GM19324 (cell line): ENCODE results near the gene OR2A7.
"Not testable (repeated sequence)": the region's sequence is repeated elsewhere in the genome, so short reads cannot be mapped to it uniquely, and the experiment has no call there.

Experiments used
- ATAC-seq: cut with Tn5 transposase; IDR thresholded peaks from one replicate; pipeline ENCODE4 v1.9.1; 2021; ENCODE audit warnings: mild to moderate bottlenecking, moderate library complexity; ENCODE audit not compliant: unreplicated experiment, low FRiP score

OR2A7 gene, protein sequence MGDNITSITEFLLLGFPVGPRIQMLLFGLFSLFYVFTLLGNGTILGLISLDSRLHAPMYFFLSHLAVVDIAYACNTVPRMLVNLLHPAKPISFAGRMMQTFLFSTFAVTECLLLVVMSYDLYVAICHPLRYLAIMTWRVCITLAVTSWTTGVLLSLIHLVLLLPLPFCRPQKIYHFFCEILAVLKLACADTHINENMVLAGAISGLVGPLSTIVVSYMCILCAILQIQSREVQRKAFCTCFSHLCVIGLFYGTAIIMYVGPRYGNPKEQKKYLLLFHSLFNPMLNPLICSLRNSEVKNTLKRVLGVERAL

DNA sequence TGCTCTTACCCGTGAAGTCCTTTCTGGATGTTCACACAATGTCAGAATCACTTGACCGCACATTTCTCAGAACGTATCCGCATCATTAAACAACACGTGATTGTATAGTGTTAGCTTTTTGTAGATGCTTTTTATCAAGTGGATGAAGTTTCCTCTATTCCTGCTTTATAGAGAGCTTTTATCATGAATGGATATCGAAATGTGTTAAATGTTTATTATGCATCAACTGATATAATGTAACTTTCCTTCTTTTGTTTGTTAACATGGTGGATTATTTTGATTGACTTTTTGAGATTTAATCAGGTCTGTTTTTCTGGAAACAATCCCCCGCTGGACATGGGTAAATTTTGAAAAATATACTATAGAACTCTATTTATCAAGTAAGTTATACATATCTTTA is at the start of gene OR2A7:
Gene OR2A7 (minus strand): TSS at position 101 of the 400 bp plus-strand sequence. CDS start 5,164 bp downstream, outside the sequence.
- ATAC-seq: not testable (repeated sequence)

DNA sequence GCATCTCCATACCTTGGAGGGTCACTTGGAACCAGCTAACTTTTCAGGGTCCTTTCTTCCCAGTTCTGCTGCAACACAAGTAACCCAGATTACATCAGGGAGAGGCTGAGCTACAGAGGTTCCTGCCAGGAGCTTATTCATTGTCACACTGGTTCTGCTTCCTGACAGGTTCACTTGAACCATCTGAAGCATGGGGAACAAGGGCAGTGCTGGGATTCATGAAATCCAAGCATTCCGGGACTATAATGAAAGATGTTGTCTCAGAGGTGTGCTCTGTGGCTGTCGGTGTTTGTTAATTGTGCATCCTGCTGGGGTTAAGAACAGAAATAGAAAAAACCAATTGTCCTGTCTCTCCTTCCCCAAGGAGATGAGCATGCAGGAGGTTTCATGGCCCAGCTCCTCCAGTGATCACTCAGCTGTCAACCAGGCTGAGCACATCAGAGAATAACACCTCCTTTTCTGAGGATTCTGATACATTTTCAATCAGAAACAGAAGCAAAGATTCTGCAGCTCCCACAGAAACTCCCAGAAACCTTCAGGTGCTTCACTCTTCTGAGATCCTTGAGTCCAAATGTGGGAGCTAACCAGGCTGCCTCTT is 47.4 kb upstream of the OR2A7 start, which contains the start of gene OR2A1:
Gene OR2A1 (plus strand): TSS at position 548 of the 598 bp plus-strand sequence. CDS start 5,706 bp downstream, outside the sequence.
- ATAC-seq: not testable (repeated sequence)

GRCh38 chr7:144311218-144311617 is 46.6 kb upstream of the OR2A7 start:
- not testable (repeated sequence) for ATAC-seq

DNA sequence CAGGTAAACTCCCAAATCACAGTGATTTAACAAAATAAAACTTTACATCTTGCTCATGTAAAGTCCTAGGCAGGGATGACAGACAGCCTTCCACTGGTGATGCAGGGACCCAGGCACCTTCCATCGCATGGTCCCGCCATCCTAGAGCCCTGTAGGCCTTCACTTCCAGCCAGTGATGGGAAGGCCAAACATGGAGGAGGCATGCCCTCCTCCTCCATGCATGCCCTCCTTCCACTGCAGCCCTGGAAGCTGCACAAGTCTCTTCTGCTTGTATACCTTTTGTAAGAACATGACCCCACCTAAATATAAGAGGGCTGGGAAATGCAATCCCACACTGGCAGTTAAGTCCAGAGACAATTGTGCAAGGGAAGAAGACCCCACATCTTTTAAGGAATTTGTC is 45.1 kb upstream of the OR2A7 start:
- not testable (repeated sequence) for ATAC-seq

- not testable (repeated sequence) for ATAC-seq
Observed at GRCh38 chr7:144305156-144305555, 40.6 kb upstream of the OR2A7 start.

DNA sequence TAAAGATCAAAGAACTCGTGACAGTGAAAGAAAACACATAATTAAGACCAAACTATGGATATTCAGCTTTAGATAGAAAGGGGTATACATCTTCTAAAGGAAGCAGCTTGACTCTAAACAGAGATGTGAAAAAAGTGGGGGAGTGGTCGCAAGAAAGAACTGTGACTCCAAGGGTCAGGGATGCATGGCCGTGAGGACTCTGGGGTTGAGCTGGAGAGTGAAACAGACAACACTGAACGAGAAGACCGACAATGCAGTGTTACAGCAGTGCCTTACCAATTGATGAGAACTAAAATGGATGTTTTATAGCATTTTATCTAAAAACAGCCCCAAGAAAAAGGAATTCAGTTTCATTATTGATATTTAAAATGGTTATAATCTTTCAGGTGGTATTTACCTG is 39.0 kb upstream of the OR2A7 start:
- ATAC-seq: not testable (repeated sequence)

- ATAC-seq: not testable (repeated sequence)
Observed at GRCh38 chr7:144302578-144303303, 38.1 kb upstream of the OR2A7 start.

DNA sequence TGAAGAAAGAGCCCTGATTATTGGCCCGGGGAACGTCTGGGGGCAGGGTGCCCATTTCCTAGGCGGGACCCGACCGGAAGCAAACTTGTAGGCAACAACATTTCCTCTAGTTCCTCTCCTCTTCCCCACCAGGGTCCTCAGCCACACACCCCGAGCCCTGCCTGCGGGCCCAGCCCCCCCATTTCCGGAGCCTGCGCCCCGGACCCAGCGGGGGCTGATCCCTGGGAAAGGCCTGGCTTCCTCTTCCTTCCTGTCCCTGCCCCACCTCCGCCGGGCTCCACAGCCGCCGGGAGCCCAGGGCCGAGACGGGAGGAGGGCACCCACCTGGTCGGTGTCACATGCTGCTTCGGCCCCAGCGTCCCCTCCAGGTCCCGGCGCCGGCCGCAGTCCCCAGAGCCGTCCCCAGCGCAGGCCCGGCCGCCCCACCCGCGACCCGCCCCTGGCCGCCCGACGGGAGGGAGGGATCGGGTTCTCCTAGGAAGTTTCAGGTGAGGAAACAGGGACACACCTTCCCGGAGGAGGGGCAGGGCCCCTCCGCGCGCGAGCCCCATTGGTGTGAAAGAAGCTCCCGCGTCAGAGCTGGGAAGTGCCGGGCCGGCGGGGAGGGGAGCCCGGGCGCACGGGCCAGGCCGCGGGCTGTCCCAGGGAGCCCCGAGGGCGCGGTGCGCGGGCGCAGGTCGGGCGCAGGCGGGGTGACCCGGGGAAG is 29.4 kb upstream of the OR2A7 start:
- peak; percentile 83 for ATAC-seq

- not testable (repeated sequence) for ATAC-seq
Observed at GRCh38 chr7:144292384-144293161, 28.0 kb upstream of the OR2A7 start.

GRCh38 chr7:144291607-144292006 is 27.0 kb upstream of the OR2A7 start:
- ATAC-seq: not testable (repeated sequence)

- ATAC-seq: not testable (repeated sequence)
Observed at GRCh38 chr7:144287171-144287784, 22.7 kb upstream of the OR2A7 start.

DNA sequence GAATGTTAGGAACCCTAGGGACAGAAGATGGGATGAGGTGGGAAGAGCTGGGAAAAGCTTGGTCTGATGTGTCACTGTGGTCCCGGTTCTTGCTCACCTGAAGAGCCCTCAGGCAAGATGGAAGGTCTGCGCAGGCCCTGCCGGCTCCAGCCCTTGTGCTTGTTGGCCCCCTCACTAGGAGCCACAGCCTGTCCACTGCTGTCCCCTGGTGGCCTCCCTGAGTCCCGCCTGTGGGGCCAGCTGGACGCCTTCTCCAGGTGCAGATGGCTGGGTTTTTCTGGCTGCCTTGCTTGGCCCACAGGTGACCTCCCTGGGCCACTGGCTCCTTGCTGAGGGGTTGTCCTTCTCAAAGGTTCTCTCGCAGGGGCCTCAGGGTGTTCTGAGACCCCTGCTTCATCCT is 19.1 kb upstream of the OR2A7 start:
- ATAC-seq: not testable (repeated sequence)

DNA sequence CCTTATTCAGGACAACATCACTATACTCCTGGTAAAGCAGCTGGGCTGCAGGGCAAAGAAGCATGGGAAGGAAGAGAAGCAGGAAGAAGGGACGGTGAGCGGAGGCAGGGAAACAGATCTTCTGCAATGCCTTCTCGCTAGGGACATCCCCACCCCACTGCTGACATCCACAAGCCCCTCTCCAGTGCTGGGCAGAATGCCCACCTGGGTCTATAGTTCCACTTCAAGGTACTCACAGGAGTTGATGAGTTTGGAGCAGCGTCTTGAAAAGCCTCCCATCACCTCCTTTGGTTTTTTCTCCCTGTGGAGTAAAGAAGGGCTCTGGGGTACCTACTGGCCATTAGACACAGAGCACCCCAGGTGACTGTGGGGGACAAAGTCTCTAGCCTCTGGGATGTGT is 17.9 kb upstream of the OR2A7 start:
- not testable (repeated sequence) for ATAC-seq

DNA sequence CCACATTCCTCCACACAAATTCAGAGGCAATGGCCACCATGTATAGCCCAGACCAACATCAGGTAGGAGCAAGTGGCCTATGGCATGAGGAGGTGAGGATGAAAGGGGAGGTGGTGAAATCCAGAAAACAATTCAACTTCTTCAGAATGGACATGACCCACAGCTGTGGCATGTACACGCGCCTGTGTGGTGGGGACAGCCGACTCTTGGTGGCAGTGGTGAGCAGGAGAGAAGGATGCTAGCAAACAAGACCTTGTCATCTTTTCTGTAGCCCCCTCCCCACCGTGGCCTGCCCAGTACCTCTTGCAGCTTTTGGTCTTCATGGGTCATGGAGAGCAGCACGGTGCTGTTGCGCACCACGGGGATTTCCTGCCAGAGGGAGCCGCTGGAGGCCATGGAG is 17.4 kb upstream of the OR2A7 start:
- ATAC-seq: not testable (repeated sequence)

DNA sequence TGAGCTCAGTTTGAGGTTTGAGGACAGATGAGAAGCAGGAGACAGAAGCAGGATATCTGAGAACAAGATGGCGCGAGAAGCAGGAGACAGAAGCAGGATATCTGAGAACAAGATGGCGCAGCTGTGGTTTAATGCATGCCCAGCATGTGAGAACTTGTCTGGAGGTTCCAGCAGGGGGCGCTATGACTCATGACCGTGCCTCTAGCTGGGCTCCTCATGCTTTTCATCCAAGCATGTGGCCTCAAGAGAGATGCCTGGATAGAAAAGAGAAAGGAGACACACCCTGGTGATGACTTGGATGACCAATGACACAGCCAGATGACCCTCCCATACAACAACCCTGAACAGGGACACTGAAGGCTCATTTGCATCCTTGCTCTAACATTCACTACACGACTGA is 15.4 kb upstream of the OR2A7 start:
- ATAC-seq: not testable (repeated sequence)

- ATAC-seq: not testable (repeated sequence)
Observed at GRCh38 chr7:144275281-144275680, 10.7 kb upstream of the OR2A7 start.

DNA sequence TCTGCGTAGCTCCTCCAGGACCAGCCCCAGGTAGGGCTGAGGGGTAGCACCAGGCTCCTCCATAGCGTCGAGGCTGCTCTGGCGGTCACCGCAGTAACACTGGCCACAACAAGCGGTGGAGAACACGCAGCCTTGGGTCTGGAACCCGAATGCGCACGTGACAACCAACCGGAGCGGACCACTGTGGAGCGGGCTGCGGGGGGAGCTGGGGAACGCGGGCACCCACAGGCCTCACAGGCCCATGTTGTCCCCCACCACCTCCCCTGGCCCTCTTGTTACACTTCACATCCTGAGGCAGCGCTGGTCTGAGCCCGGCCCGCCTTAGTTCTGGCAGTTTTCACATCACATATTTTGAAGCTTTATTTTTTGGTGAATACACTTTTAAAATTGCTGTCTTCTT is 4.6 kb upstream of the OR2A7 start, which contains the start of gene CTAGE8:
Gene CTAGE8 (minus strand): TSS at position 101 of the 400 bp plus-strand sequence. CDS start 38 bp downstream, at position 63.
- not testable (repeated sequence) for ATAC-seq

DNA sequence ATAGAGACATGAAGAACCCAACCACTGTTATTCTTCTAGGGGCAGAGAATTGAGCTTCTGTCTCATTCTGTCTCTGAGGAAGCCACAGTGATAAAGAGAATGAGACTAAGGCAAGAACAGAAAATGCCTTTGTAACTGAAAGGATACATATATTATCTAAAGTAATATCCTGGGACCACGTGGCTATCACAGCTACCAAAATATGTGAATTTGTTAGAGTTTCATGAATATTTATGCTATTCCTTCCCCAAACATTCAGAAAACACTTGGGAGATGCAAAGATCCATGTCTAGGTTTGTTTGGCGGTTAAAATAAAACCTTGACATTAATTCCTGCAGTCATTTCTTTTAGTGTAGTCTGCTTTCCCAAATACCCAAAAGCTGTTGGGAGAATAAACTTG is 2.5 kb downstream of the OR2A7 start:
- ATAC-seq: not testable (repeated sequence)

- ATAC-seq: not testable (repeated sequence)
Observed at GRCh38 chr7:144259067-144259466, 5.5 kb downstream of the OR2A7 start.
